Urothelium cell line (cell line): ENCODE measurements around the gene STARD3.

Experiments used
- DNase-seq: peaks from one replicate; pipeline ENCODE4 v3.0.0; 2011; ENCODE audit warnings: low spot score, mixed read lengths
- FAIRE-seq: peaks from 2 replicates; lab custom pipeline; 2011; peaks lifted over from hg19 to GRCh38; lab: Jason Lieb, UNC

The STARD3 gene

DNA sequence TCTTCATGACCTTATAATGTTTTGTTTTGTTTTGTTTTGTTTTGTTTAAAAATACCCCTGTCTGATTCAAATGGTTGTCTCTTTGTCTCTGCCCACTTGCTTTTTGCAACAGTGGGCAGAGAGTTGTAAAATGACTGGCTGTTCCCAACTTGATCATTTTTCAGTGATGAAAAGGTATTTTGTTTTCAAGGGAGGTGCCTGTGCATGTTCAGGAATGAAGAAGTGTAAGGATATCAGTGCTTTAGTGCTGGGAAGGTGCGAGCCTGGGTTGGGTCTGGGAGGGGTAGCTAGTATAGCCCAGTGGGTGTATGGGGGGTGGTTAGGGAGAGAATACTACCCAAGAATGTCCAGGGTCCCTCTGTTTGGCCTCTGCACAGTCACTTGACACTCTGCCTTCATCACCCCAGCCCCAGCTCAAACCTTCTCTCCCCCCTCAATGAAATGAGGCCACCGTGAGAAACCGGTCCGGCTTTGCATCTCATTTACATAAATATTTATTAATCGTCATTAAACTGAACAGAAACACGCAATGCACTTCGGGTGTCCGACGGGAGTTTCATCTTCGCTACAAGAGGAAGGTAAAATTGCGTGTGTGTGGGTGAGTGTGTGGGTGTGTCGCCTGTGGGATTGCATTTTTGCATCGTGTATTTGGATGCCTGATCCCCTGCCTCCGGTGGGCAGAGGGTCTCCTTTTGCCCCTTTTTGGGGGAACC is 33.5 kb upstream of the STARD3 start:
- FAIRE-seq: peak; percentile 5

GRCh38 chr17:39604911-39605491 is 31.9 kb upstream of the STARD3 start:
- DNase-seq: no peak
- FAIRE-seq: no peak

More for the DNA sequence above, 33.5 kb upstream of the STARD3 start:
- no peak for DNase-seq

DNA sequence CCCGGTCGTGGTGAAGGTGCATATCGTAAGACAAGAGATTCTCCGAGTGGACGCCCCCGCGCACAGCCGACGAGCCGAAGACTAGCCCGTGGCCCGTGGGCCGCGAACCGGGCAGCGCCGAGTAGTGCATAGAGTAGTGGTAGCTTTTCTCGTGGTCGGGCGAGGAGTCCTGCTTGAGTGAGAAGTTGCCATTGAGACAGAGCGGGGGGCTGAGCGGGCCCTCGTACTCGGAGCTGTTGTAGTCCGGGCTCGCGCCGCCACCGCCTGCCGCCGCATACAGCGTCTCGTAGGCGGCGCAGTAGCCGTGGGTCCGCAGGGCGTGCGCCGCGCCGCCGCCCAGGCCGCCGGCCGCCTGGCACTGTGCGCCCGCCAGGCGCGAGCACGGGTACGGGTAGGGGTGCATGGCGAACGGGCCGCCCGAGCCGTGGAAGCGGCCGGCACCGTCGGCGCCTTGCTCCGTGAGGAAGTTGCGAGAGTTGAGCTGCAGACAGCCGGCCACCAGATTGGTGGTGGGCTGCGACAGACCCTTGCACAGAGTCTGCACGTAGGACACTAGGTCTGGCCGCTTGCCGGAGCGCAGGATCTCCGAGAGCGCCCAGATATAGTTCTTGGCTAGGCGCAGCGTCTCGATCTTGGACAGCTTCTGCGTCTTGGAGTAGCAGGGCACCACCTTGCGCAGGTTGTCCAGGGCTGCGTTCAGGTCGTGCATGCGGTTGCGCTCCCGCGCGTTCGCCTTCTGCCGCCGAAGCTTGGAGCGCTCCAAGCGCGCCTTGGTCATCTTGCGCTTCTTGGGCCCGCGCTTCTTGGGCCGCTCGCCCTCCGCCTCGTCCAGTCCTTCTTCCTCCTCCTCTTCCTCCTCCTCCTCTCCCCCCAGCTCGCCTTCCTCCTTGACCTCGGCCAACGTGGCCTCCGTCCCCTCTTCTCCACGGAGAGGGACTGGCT is 31.2 kb upstream of the STARD3 start:
- FAIRE-seq (no peak), DNase-seq (no peak)

GRCh38 chr17:39606434-39607056 is 30.4 kb upstream of the STARD3 start:
- FAIRE-seq (no peak), DNase-seq (no peak)

DNA sequence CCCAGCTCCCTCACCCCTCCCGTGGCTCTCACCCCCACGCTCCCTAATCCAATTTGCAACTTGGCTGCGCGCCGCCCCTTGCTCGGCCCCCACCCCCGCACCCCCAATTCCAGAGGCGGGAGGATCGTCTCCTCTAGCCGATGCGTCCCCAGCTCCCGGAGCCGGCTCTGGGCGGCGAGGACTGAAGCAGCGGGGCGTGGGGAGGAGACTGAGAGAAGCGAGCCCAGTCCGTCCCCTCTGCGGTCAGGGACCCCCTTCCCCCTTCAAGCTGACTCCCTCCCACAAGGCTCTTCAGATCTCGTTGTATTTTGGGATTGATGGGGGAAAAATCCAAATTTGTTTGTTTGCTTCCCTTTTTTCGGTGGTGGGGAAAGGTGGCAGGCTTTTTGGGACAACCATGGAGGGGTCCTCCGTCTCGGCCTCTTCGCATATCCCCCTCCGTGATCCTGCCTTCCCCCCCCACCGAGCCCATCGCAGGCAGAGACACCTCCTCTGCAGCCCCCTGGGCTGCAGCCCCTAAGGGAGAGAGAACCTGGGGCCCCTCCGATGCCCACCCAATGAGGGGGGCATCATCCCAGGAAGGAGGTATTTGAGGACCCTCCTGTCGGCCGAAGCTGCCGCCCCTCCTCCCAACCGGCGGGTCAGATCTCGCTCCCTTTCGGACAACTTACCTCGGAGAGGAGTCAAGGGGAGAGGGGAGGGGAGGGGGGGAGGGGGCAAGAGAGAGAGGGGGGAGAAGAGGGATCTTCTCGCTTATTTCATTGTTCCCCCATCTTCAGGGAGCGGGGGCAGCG is 29.7 kb upstream of the STARD3 start:
- no peak for DNase-seq

DNA sequence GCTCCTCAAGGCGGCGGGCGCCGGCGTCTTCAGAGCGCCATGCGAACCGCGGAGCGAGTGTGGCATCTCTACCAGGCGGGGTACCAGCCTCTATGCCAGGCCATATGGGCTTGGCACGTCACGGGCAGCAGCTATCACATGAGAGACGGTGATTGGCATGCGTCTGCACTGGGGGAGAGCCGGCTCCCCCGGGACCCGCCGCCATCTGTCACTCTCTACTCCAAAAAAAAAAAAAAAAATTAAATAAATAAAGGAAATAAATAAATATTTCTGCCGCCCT is 29.2 kb upstream of the STARD3 start, which contains the start of gene NEUROD2:
Gene NEUROD2, minus strand, starts transcription at position 70 of the 280 bp plus-strand sequence. CDS start 1,321 bp downstream, outside the sequence.
- no peak for FAIRE-seq
- no peak for DNase-seq

More for the DNA sequence above, 29.7 kb upstream of the STARD3 start:
- no peak for FAIRE-seq

DNA sequence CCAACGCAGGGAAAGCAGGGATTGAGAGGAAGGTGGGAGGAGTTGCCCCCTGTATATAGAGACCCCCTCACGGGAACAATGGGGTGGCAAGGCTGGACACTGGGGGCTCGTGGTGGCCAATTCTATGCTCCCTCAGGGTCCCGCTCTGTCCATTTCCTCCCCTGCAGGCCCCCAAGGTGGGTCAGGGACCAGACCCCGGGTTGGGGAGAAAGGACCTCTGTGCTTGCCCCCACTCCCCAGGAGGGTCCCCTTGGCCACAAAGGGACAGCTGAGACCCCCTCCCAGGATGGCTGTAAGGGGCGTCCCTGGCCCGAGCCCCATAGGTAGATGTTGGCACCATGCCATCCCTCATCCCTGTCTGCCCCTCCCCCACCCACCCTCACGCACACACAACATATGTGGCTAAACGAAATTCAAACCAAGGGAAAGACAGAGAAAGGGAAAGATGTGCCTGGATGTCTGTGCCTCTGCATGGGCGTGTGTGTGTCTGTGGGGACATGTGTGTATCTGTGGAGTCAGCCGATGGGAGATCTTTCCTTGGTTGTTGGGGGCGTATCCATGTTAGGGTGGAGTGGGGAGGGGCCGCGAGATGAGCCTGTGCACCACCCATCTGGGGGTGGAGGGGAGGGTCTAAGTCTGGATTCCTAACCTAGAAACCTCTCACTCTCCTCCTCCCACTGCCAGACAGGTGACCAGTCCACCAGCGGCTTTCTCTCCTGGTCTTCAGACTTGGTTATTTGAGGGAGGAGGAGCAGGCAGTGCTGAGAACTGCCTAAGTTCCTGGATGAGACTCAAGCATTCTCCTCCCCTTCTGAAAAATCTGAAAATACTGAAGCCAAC is 28.6 kb upstream of the STARD3 start:
- no peak for DNase-seq
- FAIRE-seq: no peak

GRCh38 chr17:39609416-39610025 is 27.4 kb upstream of the STARD3 start:
- FAIRE-seq: no peak
- no peak for DNase-seq

DNA sequence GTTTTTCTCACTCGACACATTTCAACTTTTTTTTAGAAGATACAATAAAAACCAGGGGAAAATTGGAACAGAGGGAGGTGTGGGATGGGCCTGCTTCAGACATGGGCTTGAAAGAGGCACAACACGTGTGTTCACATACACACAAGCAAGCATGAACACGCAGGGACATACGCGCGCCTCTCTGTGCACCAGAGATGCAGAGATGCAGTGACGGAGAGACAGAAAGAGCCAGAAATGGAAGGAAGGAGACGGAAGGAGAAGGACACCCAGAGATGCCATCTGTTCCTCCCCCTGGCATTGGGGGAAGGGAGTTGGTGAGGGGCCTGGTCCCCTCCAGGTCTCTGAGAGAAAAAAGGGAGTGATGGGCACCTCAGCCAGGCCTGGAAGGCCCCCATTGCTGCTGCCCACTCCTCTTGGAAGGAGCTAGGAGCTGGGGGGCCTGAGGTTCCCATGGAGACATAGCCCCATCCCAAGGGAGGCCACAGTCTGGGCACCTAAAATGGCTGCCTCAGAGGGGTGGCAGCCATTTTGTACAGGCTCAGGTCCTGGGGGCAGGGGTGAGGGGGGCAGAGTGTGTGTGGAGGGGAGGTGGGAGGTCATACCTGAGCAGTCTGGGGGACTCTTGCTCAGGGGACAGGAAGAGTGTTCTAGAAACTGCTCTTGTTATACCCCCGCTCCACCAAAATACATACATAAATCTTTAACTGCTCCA is 25.4 kb upstream of the STARD3 start:
- no peak for FAIRE-seq
- DNase-seq: no peak

- peak; percentile 88 for FAIRE-seq
- DNase-seq: no peak
Observed at GRCh38 chr17:39612291-39612894, 24.6 kb upstream of the STARD3 start.

DNA sequence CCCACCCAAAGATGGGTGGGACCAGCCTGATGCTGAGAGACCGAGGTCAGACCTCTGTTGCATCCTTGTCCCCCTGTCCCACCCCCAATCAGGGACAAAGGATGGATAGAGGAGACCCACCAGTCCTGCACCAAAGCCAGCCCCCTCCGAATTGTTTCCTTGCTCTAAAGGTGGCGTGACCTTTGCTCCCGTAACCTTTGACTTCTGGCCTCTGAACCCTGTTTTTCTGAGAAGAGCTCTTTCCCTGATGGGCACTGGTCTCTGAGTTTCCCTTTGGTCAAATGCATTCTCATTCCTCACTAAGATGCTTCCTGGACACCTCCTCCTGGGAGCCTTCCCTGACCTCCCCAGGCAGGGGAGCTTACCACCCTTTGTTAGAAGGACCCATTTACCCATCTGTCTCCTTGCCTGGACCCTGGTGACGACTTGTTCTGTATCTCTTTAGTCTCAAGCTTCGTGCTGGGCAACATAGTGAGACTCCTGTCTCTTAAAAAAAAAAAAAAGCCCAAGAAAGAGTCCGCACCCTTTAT is 23.9 kb upstream of the STARD3 start:
- no peak for DNase-seq
- FAIRE-seq: no peak

- no peak for FAIRE-seq
- DNase-seq: no peak
Observed at GRCh38 chr17:39614545-39615157, 22.3 kb upstream of the STARD3 start.

- DNase-seq (no peak), FAIRE-seq (no peak)
Observed at GRCh38 chr17:39615434-39615833, 21.5 kb upstream of the STARD3 start.

GRCh38 chr17:39617100-39617445 is 19.9 kb upstream of the STARD3 start:
- no peak for FAIRE-seq
- no peak for DNase-seq

DNA sequence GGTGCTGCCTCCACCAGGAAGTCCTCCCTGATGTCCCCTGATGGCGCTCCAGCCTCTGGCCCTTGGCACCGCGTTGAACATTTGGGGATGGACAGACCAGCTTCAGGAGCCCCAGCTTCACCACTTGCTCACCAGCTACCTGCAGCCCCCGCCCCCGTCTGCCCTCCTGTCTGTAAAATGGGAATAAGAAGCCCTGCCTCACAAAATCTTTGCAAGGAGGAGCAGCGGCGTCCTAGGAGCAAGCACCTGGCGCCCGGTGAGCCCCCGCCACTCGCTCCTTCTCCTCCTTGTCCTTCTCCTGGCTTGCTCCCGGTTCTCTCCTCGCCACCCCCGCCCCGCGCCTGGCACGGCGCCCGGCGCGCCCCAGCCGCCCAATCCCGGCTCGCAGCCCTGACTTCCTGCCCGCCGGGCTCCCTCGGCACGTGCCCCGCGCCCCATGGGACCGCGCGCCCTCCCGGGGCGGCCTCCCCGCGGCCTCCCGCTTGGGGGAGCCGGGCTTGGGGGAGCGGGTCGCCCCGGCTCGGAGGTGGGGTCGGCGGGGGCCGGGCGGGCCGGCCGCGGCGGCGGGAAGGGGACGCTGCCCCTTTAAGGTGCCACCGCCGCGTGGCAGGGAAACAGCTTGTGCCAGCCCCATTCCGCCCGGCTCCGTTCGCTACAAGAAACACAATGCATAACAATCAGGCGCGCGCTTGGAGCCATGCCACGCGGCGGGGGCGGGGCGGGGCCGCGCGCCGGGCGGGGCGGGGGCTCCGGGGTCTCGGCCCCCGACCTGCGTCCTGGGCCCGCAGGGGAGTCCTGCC is 19.3 kb upstream of the STARD3 start:
- FAIRE-seq (peak; percentile 83), DNase-seq (peak; percentile 89)

DNA sequence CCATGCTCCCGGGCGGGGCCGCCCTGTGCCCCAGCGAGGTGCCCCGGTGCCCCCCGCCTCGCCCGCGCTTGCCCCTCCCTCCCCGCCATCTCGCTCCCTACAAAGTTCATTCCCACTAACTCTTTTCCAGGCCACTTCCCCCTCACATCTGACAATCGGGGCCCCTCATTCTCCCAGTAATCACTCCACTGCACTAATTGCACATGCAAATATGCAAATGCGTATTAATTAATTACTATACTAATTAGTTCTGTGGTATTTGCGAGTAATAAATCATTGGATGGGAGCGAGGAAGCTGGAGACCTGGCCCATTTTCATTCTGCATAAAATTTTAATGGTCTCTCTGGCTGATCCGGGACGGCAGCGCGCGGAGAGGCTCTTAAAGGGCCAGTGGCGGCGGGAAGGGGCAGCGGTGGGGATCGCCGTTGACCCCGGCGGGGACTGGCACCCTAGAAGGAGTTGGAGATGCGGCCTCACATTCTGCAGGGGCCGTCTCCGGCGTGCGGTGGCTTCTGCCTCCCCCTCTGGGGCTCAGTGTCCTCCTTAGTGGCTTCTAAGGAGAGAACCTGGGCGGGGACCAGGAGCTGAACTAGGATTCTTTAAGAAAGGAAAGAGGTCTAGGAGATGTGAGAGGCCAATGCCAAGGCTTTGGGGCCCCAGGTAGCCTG is 18.6 kb upstream of the STARD3 start:
- DNase-seq: peak; percentile 48
- no peak for FAIRE-seq
